Rectal smooth muscle tissue (tissue), 1 donor: ENCODE data around the gene NMT2.

Experiments used
- H3K27ac ChIP-seq: one replicate; pipeline ENCODE4 v1.7.0; 2013; ENCODE audit warnings: low read depth, low read length, inconsistent platforms
- H3K27me3 ChIP-seq: one replicate; pipeline ENCODE4 v1.7.0; 2013; ENCODE audit warnings: low read length; ENCODE audit not compliant: control insufficient read depth, insufficient read depth
- H3K36me3 ChIP-seq: one replicate; pipeline ENCODE4 v1.7.0; 2013; ENCODE audit warnings: low read length; ENCODE audit not compliant: control insufficient read depth, insufficient read depth
- H3K4me1 ChIP-seq: one replicate; pipeline ENCODE4 v1.7.0; 2013; ENCODE audit warnings: low read length; ENCODE audit not compliant: control insufficient read depth, insufficient read depth
- H3K4me3 ChIP-seq: one replicate; pipeline ENCODE4 v1.7.0; 2013; ENCODE audit warnings: low read length
- H3K9ac ChIP-seq: one replicate; pipeline ENCODE4 v1.7.0; 2013; ENCODE audit warnings: low read length

Gene NMT2

GRCh38 chr10:15172306-15172840 is 3.9 kb upstream of the NMT2 start:
- H3K27ac ChIP-seq, result no peak overlapping the region
- no peak overlapping the region for H3K4me3 ChIP-seq

GRCh38 chr10:15169555-15170401 is 1.3 kb upstream of the NMT2 start:
- no peaks in the 10 kb centered on the region for H3K27me3 ChIP-seq
- H3K36me3 ChIP-seq, result no peaks in the 10 kb centered on the region
- no peak overlapping the region for H3K4me3 ChIP-seq

More at GRCh38 chr10:15172306-15172840, 3.9 kb upstream of the NMT2 start:
- H3K4me1 ChIP-seq, result peaks cover 3% of the 10 kb centered on the region
- H3K36me3 ChIP-seq, result no peaks in the 10 kb centered on the region
- H3K9ac ChIP-seq, result no peak overlapping the region
- H3K27me3 ChIP-seq, result no peaks in the 10 kb centered on the region

GRCh38 chr10:15168786-15169554 is 477 bp upstream of the NMT2 start:
- Histone ChIP-seq H3K27ac (peak overlapping the region; percentile 55), H3K4me3 (peak overlapping the region; percentile 14), H3K4me1 (peaks cover 7% of the 10 kb centered on the region), H3K9ac (no peak overlapping the region), H3K36me3 (no peaks in the 10 kb centered on the region), H3K27me3 (no peaks in the 10 kb centered on the region)

More at GRCh38 chr10:15169555-15170401, 1.3 kb upstream of the NMT2 start:
- Histone ChIP-seq H3K4me1 (peaks cover 7% of the 10 kb centered on the region), H3K27ac (peak overlapping the region; percentile 55), H3K9ac (no peak overlapping the region)

- peak overlapping the region; percentile 77 for H3K9ac ChIP-seq
- H3K36me3 ChIP-seq, result no peaks in the 10 kb centered on the region
- peaks cover 7% of the 10 kb centered on the region for H3K4me1 ChIP-seq
- H3K27me3 ChIP-seq, result no peaks in the 10 kb centered on the region
- H3K27ac ChIP-seq, result peak overlapping the region; percentile 91
- peak overlapping the region; percentile 93 for H3K4me3 ChIP-seq
Observed at GRCh38 chr10:15167411-15168290, 842 bp downstream of the NMT2 start.

- Histone ChIP-seq H3K27ac (no peak overlapping the region), H3K4me1 (peaks cover 7% of the 10 kb centered on the region), H3K9ac (no peak overlapping the region), H3K4me3 (no peak overlapping the region), H3K36me3 (no peaks in the 10 kb centered on the region), H3K27me3 (no peaks in the 10 kb centered on the region)
Observed at GRCh38 chr10:15166325-15166724, 2.2 kb downstream of the NMT2 start.

- Histone ChIP-seq H3K9ac (no peak overlapping the region), H3K36me3 (no peaks in the 10 kb centered on the region), H3K27me3 (no peaks in the 10 kb centered on the region), H3K27ac (no peak overlapping the region), H3K4me1 (peaks cover 5% of the 10 kb centered on the region), H3K4me3 (no peak overlapping the region)
Observed at GRCh38 chr10:15163253-15163828, 5.2 kb downstream of the NMT2 start.

GRCh38 chr10:15158972-15159371 is 9.5 kb downstream of the NMT2 start:
- Histone ChIP-seq H3K36me3 (no peaks in the 10 kb centered on the region), H3K27me3 (no peaks in the 10 kb centered on the region), H3K27ac (no peak overlapping the region)

GRCh38 chr10:15158448-15158847 is 10.0 kb downstream of the NMT2 start:
- H3K9ac ChIP-seq, result no peak overlapping the region
- no peaks in the 10 kb centered on the region for H3K4me1 ChIP-seq
- no peaks in the 10 kb centered on the region for H3K36me3 ChIP-seq
- no peak overlapping the region for H3K4me3 ChIP-seq
- no peaks in the 10 kb centered on the region for H3K27me3 ChIP-seq
- no peak overlapping the region for H3K27ac ChIP-seq

More at GRCh38 chr10:15158972-15159371, 9.5 kb downstream of the NMT2 start:
- Histone ChIP-seq H3K4me1 (no peaks in the 10 kb centered on the region), H3K4me3 (no peak overlapping the region), H3K9ac (no peak overlapping the region)

GRCh38 chr10:15155978-15156656 is 12.4 kb downstream of the NMT2 start:
- Histone ChIP-seq H3K4me3 (no peak overlapping the region), H3K36me3 (no peaks in the 10 kb centered on the region), H3K27ac (no peak overlapping the region), H3K9ac (no peak overlapping the region), H3K4me1 (no peaks in the 10 kb centered on the region), H3K27me3 (no peaks in the 10 kb centered on the region)

GRCh38 chr10:15152556-15152955 is 15.9 kb downstream of the NMT2 start:
- Histone ChIP-seq H3K36me3 (no peaks in the 10 kb centered on the region), H3K4me1 (no peaks in the 10 kb centered on the region), H3K4me3 (no peak overlapping the region), H3K27ac (no peak overlapping the region), H3K9ac (no peak overlapping the region), H3K27me3 (no peaks in the 10 kb centered on the region)

- no peak overlapping the region for H3K27ac ChIP-seq
- H3K36me3 ChIP-seq, result no peaks in the 10 kb centered on the region
- H3K9ac ChIP-seq, result no peak overlapping the region
- no peaks in the 10 kb centered on the region for H3K4me1 ChIP-seq
- H3K4me3 ChIP-seq, result no peak overlapping the region
- no peaks in the 10 kb centered on the region for H3K27me3 ChIP-seq
Observed at GRCh38 chr10:15150563-15150962, 17.9 kb downstream of the NMT2 start.
